Skeletal muscle satellite cell (primary cell): ENCODE measurements around the gene CALCA. TPM values are rescaled to one million over a fixed set of nuclear protein-coding genes. Genes with fewer than 3 reads are reported as not detected.
"Not testable (repeated sequence)": the region's sequence is repeated elsewhere in the genome, so short reads cannot be mapped to it uniquely, and the experiment has no call there.

ENCODE experiments used
- H3K27me3 ChIP-seq: 2 replicates; pipeline ENCODE4 v1.7.0; 2013; ENCODE audit warnings: low read length; ENCODE audit not compliant: control insufficient read depth, insufficient read depth
- H3K36me3 ChIP-seq: 2 replicates; pipeline ENCODE4 v1.7.0; 2013; ENCODE audit warnings: mild to moderate bottlenecking, control low read depth, low read length; ENCODE audit not compliant: insufficient read depth
- H3K4me1 ChIP-seq: 2 replicates; pipeline ENCODE4 v1.7.0; 2013; ENCODE audit warnings: low read length; ENCODE audit not compliant: control insufficient read depth, insufficient read depth
- H3K4me2 ChIP-seq: 2 replicates; pipeline ENCODE4 v1.7.0; 2013; ENCODE audit warnings: mild to moderate bottlenecking, low read length
- H3K4me3 ChIP-seq: 2 replicates; pipeline ENCODE4 v1.7.0; 2013; ENCODE audit warnings: low read length
- H3K9ac ChIP-seq: 2 replicates; pipeline ENCODE4 v1.7.0; 2013; ENCODE audit warnings: mild to moderate bottlenecking, low read depth, low read length, moderate library complexity
- H3K9me3 ChIP-seq: replicated peaks from 2 replicates; pipeline ENCODE4 v1.7.0; 2013; ENCODE audit warnings: mild to moderate bottlenecking, control low read depth, low read length
- total RNA-seq: library from RNA; depleted of rRNA; stranded (reverse); fragments of >200 nt; gene quantifications from 2 replicates; pipeline ENCODE4 v1.2.3, GENCODE V29; 2012; rRNA removed

Gene CALCA
- 0.25 TPM in 1 of 2 replicates, not detected in the other for total RNA-seq

DNA sequence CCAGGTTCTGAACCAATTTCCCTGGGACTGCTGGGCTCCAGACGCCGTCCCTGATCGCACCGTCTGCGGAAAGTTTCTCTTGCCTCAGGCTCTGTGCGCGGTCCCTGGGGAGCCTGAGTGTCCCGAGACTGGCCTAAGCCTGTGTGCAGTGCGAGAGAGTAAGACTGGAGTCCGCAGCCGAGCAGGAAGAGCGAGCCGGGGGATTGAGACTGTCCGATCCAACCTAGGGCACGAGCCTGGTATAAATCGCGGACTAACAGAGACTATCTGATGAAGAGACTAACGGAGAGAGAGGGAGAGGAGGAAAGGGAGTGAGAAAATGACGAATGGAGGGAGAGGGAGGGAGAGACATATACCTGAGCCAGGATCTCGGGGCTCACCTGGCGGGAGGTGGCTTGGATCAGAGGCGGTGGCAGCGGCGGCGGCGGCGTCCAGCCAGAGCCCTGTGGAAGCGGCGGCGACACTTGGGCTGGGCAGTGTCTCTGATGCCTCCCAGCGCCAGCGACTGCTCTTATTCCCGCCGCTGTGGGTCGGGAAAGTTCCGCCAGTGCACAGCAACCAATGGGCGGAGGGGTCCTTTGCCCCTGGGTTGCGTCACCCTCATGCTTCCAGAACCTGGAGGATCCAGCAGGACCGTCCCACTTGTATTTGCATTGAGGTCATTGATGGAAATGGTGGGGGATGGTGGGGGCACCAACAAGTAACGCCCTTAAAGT is at the start of gene CALCA:
Gene CALCA, minus strand, starts transcription at position 487 of the 716 bp plus-strand sequence. CDS start 1,159 bp downstream, outside the sequence.
- Histone ChIP-seq H3K4me2 (peak within 1 kb of the TSS; percentile 19), H3K4me1 (peaks cover 20% of the 10 kb centered on the region), H3K4me3 (no peak within 1 kb of the TSS), H3K36me3 (no peaks in the 10 kb centered on the region), H3K27me3 (peaks cover 90% of the 10 kb centered on the region), H3K9ac (no peak within 1 kb of the TSS), H3K9me3 (no peaks in the 10 kb centered on the region)

DNA sequence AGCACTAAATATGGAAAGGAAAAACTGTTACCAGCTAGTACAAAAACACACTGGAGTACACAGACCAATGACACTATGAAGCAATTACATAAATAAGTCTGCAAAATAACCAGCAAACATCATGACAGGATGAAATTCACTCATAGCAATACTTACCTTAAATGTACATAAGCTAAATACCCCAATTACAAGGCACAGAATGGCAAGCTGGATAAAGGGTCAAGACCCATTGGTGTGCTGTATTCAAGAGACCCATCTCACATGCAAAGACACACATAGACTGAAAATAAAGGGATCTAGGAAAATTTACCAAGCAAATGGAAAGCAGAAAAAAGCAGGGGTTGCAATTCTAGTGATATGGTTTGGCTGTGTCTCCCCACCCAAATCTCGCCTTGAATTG is 44.0 kb upstream of the CALCA start:
- Histone ChIP-seq H3K4me2 (no peak overlapping the region), H3K36me3 (no peaks in the 10 kb centered on the region), H3K27me3 (peaks cover 17% of the 10 kb centered on the region), H3K9me3 (no peaks in the 10 kb centered on the region), H3K4me3 (no peak overlapping the region), H3K4me1 (no peaks in the 10 kb centered on the region), H3K9ac (no peak overlapping the region)

GRCh38 chr11:15011776-15012345 is 39.7 kb upstream of the CALCA start:
- H3K9me3 ChIP-seq: no peaks in the 10 kb centered on the region
- H3K4me3 ChIP-seq: no peak overlapping the region
- no peak overlapping the region for H3K9ac ChIP-seq
- H3K27me3 ChIP-seq: peaks cover 46% of the 10 kb centered on the region
- H3K4me2 ChIP-seq: no peak overlapping the region
- no peaks in the 10 kb centered on the region for H3K4me1 ChIP-seq
- no peaks in the 10 kb centered on the region for H3K36me3 ChIP-seq

- H3K4me3 ChIP-seq: no peak overlapping the region
- H3K9me3 ChIP-seq: no peaks in the 10 kb centered on the region
- H3K9ac ChIP-seq: no peak overlapping the region
- no peak overlapping the region for H3K4me2 ChIP-seq
- H3K4me1 ChIP-seq: no peaks in the 10 kb centered on the region
- peaks cover 46% of the 10 kb centered on the region for H3K27me3 ChIP-seq
- no peaks in the 10 kb centered on the region for H3K36me3 ChIP-seq
Observed at GRCh38 chr11:15010865-15011264, 38.7 kb upstream of the CALCA start.

DNA sequence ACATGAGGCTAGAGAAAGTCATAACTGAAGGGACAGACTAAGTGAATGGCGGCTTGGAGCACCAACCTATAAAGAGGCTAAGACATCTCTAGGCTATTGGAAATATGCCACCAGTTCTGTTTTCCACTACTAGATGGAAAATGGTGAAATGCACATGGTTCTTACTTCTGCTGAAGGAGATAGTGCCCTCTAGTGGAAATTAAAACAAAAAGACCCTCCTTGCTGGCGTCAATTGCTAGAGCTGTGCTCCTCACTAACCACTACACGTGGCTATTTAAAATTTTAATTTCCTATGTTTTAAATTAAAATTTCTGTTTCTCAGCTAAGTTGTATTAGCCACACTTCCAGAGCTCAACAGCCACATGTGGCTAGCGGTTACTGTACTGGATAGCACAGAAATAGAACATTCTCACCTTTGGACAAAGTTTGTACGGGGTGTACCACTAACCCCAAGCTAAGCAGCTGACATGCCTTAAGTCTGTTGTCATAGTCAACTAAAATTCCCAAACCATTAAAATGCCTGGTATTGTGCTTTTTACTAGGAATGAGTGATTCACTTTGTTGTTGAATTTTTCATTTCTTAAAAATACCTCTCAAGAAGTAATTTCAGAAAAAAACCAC is 34.1 kb upstream of the CALCA start:
- H3K9ac ChIP-seq: no peak overlapping the region
- peaks cover 46% of the 10 kb centered on the region for H3K27me3 ChIP-seq
- no peak overlapping the region for H3K4me2 ChIP-seq
- no peaks in the 10 kb centered on the region for H3K4me1 ChIP-seq
- H3K9me3 ChIP-seq: no peaks in the 10 kb centered on the region
- H3K4me3 ChIP-seq: no peak overlapping the region
- H3K36me3 ChIP-seq: no peaks in the 10 kb centered on the region

- not testable (repeated sequence) for H3K9ac ChIP-seq, H3K9me3 ChIP-seq, H3K4me3 ChIP-seq, H3K36me3 ChIP-seq, H3K4me2 ChIP-seq, H3K4me1 ChIP-seq
- peaks cover 20% of the 10 kb centered on the region for H3K27me3 ChIP-seq
Observed at GRCh38 chr11:14988133-14988532, 16.0 kb upstream of the CALCA start.

DNA sequence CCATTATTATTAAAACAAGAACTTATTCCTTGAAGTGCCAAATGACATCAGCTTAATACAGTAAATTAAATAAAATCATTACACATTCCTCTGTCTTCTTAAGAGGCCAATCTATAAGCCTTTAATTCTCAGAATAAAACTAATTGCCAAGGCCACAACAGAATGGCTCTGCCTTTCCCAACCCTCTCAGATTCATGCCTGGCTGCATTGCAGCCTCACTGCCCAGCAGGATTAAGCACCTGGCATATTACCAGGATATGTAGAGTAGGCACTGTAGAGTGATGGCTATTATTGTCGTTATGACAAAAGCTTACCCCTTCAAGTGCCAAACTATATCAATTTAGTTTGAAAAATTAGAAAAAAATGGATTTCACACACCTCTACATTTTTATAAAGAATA is 9.4 kb upstream of the CALCA start:
- H3K4me2 ChIP-seq: no peak overlapping the region
- no peaks in the 10 kb centered on the region for H3K36me3 ChIP-seq
- no peak overlapping the region for H3K9ac ChIP-seq
- H3K9me3 ChIP-seq: no peaks in the 10 kb centered on the region
- H3K4me1 ChIP-seq: no peaks in the 10 kb centered on the region
- H3K27me3 ChIP-seq: peaks cover 27% of the 10 kb centered on the region
- no peak overlapping the region for H3K4me3 ChIP-seq

GRCh38 chr11:14980854-14981253 is 8.7 kb upstream of the CALCA start:
- Histone ChIP-seq H3K9ac (no peak overlapping the region), H3K36me3 (no peaks in the 10 kb centered on the region), H3K27me3 (peaks cover 31% of the 10 kb centered on the region), H3K9me3 (no peaks in the 10 kb centered on the region), H3K4me1 (no peaks in the 10 kb centered on the region), H3K4me2 (no peak overlapping the region), H3K4me3 (no peak overlapping the region)

DNA sequence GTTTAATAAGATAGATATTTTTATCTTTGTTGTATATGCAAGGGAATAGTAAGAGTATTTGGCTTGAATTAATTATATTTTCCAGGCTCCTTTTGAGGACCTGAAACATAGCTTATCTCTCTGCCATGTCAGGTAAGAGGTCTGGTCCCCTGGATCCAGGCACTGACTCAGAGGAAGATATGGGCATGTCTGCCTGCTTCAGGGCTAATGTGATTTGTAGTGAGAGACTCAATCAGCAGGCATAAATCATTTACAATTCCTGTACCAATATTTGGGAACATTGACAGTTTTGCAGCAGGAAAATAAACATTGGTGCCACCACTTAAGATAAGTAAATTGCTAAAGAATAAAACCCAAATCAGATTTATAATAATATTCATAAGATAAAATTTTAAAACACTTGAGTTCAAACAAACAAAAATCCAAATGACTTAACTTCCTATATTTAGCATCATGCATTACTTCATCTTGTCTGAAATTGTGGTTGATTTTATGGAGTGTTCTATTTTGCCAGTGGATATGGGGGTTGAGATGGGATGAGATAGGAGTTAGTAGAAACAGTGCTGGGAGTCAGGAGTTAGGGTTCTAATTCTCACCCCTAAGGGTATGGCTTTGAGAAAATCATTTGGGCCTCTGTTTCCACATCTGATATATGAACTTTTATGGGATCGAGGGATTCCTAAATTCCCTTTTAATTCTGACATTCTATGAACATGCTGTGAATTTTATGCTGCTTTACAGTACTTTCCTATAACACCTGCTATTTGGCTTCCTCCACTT is 5.1 kb upstream of the CALCA start:
- peaks cover 56% of the 10 kb centered on the region for H3K27me3 ChIP-seq
- no peaks in the 10 kb centered on the region for H3K36me3 ChIP-seq
- H3K4me1 ChIP-seq: peaks cover 15% of the 10 kb centered on the region
- H3K4me3 ChIP-seq: no peak overlapping the region
- no peak overlapping the region for H3K4me2 ChIP-seq
- no peak overlapping the region for H3K9ac ChIP-seq
- no peaks in the 10 kb centered on the region for H3K9me3 ChIP-seq

- peaks cover 20% of the 10 kb centered on the region for H3K4me1 ChIP-seq
- no peak overlapping the region for H3K4me2 ChIP-seq
- H3K9ac ChIP-seq: no peak overlapping the region
- no peaks in the 10 kb centered on the region for H3K9me3 ChIP-seq
- H3K4me3 ChIP-seq: no peak overlapping the region
- peaks cover 70% of the 10 kb centered on the region for H3K27me3 ChIP-seq
- no peaks in the 10 kb centered on the region for H3K36me3 ChIP-seq
Observed at GRCh38 chr11:14975252-14975587, 3.1 kb upstream of the CALCA start.

DNA sequence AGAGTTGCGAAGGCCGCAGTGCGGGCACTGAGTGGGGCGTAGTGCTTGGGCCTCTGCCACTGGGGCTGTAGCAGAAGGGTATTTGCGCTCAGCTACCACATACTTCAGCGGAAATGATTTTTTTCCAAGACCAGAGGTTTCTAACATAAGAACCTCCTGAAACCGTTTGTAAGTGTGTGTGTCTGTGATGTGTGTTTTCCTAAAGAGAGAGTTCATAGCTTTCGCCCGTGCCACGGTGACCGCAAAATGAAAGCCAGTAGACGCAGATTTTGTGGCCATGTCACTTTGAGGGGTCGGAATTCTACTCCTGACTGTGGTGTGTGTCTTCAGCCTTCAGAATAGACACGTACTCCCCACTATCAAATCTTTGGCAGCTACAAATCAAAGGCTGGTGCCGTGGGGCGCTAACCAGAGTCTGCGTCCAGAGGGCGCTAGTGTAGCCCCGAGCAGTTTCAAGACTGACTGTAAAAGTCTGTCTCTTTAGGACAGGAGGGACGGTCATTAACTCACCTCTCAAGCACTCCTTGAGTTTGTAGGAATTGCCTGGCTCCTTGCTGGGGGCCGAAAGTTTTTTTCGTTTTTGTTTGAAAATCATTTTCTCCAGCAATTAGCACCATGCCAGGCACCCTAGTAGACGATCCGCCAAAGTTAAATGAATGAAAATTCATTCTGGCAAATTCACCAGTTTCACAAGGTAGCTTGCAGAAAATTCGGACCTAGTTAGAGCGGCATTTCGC is 2.5 kb upstream of the CALCA start:
- Histone ChIP-seq H3K9ac (no peak overlapping the region), H3K9me3 (no peaks in the 10 kb centered on the region), H3K4me1 (peaks cover 20% of the 10 kb centered on the region), H3K4me2 (peak overlapping the region; percentile 65), H3K36me3 (no peaks in the 10 kb centered on the region), H3K4me3 (peak overlapping the region; percentile 54), H3K27me3 (peaks cover 74% of the 10 kb centered on the region)
